Measurements from ENCODE around the gene PRKCA.

The PRKCA gene

DNA sequence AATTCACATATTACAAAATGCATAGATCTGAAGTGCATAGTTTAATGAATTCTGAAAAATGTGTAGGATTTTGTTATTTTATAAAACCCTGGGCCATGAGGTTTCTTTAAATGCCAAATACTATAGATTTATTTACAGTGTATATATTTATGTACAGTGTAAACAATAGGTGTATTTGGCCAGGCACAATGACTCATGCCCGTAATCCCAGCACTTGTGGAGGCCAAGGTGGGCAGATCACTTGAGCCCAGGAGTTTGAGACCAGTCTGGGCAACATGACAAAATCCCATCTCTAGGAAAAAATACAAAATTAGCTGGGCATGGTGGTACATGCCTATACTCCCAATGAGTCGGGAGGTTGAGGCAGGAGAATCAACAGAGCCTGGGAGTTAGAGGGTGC is 249.4 kb downstream of the PRKCA start:
- TF ChIP-seq, protein P1, sequence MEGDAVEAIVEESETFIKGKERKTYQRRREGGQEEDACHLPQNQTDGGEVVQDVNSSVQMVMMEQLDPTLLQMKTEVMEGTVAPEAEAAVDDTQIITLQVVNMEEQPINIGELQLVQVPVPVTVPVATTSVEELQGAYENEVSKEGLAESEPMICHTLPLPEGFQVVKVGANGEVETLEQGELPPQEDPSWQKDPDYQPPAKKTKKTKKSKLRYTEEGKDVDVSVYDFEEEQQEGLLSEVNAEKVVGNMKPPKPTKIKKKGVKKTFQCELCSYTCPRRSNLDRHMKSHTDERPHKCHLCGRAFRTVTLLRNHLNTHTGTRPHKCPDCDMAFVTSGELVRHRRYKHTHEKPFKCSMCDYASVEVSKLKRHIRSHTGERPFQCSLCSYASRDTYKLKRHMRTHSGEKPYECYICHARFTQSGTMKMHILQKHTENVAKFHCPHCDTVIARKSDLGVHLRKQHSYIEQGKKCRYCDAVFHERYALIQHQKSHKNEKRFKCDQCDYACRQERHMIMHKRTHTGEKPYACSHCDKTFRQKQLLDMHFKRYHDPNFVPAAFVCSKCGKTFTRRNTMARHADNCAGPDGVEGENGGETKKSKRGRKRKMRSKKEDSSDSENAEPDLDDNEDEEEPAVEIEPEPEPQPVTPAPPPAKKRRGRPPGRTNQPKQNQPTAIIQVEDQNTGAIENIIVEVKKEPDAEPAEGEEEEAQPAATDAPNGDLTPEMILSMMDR (conservative IDR thresholded peaks at IDR 0.05; ENCODE audit: low read depth): no peak
- ChIA-PET POLR2A (ENCODE audit: low non-redundant PET) (no interaction called here), CTCF (interaction anchor here (0.6 kb wide), 1 partner anchor 122 kb away, joined by 3 read pairs; no protein-coding TSS in a partner anchor)
- H3K27ac ChIP-seq: no peak overlapping the region
- DNase-seq (ENCODE audit: low spot score): no peak

DNA sequence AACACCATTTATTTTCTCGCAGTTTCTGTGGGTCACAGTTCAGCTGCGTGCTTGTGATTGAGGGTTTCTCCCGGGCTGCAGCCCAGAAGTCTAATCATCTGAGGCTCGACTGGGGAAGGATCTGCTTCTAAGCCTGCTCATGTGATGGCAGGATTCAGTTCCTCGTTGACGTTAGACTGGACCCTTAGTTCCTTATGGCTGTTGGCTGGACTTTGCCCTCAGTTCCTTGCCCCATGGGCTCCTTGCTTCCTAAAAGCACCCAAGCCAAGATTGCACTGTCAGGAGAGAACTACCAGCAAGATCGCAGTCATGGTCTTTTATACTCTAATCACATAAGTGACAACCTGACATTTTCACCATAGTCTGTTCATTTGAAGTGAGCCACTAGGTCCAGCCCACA is 250.0 kb downstream of the PRKCA start:
- POLR2A ChIA-PET (ENCODE audit: low non-redundant PET): no interaction called here
- TF ChIP-seq, protein P1 (conservative IDR thresholded peaks at IDR 0.05; ENCODE audit: low read depth): no peak
- CTCF ChIA-PET: no interaction called here
- no peak for DNase-seq (ENCODE audit: low spot score)
- H3K27ac ChIP-seq: no peak overlapping the region

DNA sequence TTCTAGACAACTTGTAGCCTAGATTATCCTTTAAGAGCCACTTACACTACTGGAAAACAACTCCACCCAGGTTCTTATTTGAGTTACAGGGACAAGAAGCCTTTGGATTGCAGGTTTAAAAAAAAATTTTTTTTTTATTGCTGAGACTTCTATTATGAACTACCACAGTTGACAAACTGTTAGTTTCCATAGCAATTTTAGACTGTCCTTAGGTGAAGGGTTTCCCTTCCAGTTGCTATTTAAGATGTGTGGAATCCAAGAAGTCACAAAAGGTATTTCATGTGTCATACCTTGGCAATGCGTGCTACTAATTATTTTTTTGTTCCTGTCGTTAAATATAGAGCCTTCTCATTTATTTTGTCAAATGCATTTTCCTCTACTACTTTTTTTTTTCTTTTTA is 253.2 kb downstream of the PRKCA start:
- ChIA-PET CTCF (interaction anchor here (0.8 kb wide), 1 partner anchor 333 kb away, joined by 15 read pairs; no protein-coding TSS in a partner anchor), POLR2A (ENCODE audit: low non-redundant PET) (no interaction called here)
- no peak overlapping the region for H3K27ac ChIP-seq
- TF ChIP-seq, protein P1 (conservative IDR thresholded peaks at IDR 0.05; ENCODE audit: low read depth): no peak
- DNase-seq (ENCODE audit: low spot score): no peak

DNA sequence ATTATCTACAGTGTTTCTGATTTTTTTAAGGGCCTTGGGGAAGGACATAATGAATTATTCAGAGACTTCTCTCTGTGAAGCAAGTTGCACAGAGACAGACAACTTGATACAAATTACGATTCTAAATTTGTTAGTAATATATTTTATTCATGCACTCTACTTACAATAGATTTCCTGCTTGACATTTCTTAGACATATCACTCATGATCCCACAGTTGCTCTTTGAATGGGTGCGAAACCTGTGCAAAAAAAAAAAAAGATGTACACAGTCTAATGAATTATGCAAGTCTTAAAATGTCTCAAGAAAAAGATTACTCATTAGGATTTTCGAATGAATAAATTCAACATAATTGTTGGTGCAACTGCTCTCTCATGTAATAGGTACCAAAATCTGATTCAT is 254.8 kb downstream of the PRKCA start:
- no peak for DNase-seq (ENCODE audit: low spot score)
- ChIA-PET POLR2A (ENCODE audit: low non-redundant PET) (no interaction called here), CTCF (no interaction called here)
- TF ChIP-seq, protein P1 (conservative IDR thresholded peaks at IDR 0.05; ENCODE audit: low read depth): no peak
- no peak overlapping the region for H3K27ac ChIP-seq

DNA sequence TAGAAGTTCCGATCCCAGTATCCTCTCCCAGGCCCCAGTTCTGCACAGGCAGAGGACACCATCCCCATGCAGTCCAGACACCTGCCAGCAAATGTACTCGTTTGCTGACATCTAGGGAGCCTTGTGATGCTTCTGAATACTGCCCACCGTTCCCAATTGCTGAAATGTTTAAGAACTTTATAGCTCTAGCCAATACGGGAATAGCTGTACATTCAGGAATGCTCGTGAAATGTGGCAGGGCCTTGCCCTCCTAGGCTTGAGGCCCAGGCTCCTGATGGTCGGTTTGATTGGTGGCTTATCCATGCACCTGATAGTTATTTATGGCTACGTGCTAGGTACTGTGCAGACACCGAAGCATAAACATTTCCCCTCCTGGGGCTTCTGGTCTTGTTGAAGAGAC is 255.5 kb downstream of the PRKCA start:
- no peak for DNase-seq (ENCODE audit: low spot score)
- ChIA-PET CTCF (interaction anchor here (0.6 to 0.7 kb wide), 2 partner anchors 128 to 1260 kb away, joined by 3 read pairs; no protein-coding TSS in a partner anchor), POLR2A (ENCODE audit: low non-redundant PET) (no interaction called here)
- TF ChIP-seq, protein P1 (conservative IDR thresholded peaks at IDR 0.05; ENCODE audit: low read depth): no peak
- no peak overlapping the region for H3K27ac ChIP-seq

DNA sequence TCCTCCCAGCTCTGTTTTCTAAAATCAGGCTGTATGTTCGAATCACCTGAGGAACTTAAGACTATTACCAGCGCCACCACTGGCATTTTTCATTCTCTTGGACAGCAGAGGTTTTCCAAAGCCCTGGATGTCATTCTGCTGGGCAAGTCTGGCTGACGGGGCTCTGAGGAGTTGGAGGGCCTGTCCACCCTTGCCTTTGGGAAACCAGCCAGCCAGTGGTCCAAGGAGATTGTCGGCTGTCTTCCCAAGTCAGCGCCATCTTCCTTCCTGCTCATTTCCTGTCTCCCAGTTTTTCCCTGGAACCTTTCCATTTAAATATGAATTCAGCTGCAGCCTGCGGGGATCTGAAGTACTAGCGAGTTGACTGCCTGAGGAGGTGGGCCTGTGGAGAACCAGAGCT is 258.3 kb downstream of the PRKCA start:
- DNase-seq (ENCODE audit: low spot score): no peak
- POLR2A ChIA-PET (ENCODE audit: low non-redundant PET): no interaction called here
- CTCF ChIA-PET: interaction anchor here (0.5 to 0.8 kb wide), 2 partner anchors 10 to 1265 kb away, joined by 3 read pairs; no protein-coding TSS in a partner anchor
- H3K27ac ChIP-seq: no peak overlapping the region
- TF ChIP-seq, protein P1 (conservative IDR thresholded peaks at IDR 0.05; ENCODE audit: low read depth): no peak
